Memory B cell (primary cell): ENCODE measurements around the gene MYO1A.
"Not testable (repeated sequence)": the region's sequence is repeated elsewhere in the genome, so short reads cannot be mapped to it uniquely, and the experiment has no call there.

Experiments
- ATAC-seq: fragments of 150-1000 bp; cut with Tn5 transposase; 2 replicates; pipeline ENCODE4 v1.10.0; 2021; ENCODE audit warnings: low read depth, mild to moderate bottlenecking, moderate library complexity
- DNase-seq, 2 donors: peaks; one replicate each; pipeline ENCODE4 v3.0.0; 2022; ENCODE audit warnings: low spot score in 2 of 2
- H3K27ac Mint-ChIP-seq: one replicate; pipeline ENCODE4 v1.8.0; 2022; ENCODE audit warnings: mild to moderate bottlenecking, moderate library complexity, mixed read lengths
- H3K27me3 Mint-ChIP-seq: one replicate; pipeline ENCODE4 v1.8.0; 2022; ENCODE audit warnings: mixed read lengths
- H3K36me3 Mint-ChIP-seq: one replicate; pipeline ENCODE4 v1.8.0; 2022; ENCODE audit warnings: mild to moderate bottlenecking, mixed read lengths
- H3K4me1 Mint-ChIP-seq: one replicate; pipeline ENCODE4 v1.8.0; 2022; ENCODE audit warnings: mixed read lengths
- H3K4me3 Mint-ChIP-seq: one replicate; pipeline ENCODE4 v1.8.0; 2022; ENCODE audit warnings: mild to moderate bottlenecking, moderate library complexity, mixed read lengths
- H3K9me3 Mint-ChIP-seq: one replicate; pipeline ENCODE4 v1.8.0; 2022; ENCODE audit warnings: mixed read lengths

Gene MYO1A

DNA sequence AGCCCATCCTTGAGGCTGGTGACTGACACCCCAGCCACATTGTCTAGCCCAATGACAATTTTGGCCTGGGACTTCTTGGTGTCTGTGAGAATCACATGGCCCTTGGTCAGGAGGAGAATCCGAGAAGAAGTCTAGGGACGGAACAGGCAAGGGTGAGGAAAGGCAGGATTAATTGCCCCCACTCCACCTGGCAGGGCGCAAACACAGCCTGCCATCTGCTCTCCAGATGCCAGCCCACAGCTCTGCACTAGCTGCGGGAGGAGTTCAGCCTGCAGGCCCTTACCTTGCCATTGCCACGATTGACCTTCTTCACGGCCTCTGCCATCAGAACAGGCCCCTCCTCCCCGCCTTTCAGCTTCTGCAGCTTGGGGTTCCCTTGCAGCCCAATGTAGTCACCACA is 20.5 kb downstream of the MYO1A start:
- no peak overlapping the region for H3K4me3 Mint-ChIP-seq
- H3K27ac Mint-ChIP-seq = no peak overlapping the region
- no peaks in the 10 kb centered on the region for H3K36me3 Mint-ChIP-seq
- DNase-seq = no peak
- peaks cover 2% of the 10 kb centered on the region for H3K27me3 Mint-ChIP-seq
- H3K9me3 Mint-ChIP-seq = no peaks in the 10 kb centered on the region
- peaks cover 17% of the 10 kb centered on the region for H3K4me1 Mint-ChIP-seq
- ATAC-seq = no peak

DNA sequence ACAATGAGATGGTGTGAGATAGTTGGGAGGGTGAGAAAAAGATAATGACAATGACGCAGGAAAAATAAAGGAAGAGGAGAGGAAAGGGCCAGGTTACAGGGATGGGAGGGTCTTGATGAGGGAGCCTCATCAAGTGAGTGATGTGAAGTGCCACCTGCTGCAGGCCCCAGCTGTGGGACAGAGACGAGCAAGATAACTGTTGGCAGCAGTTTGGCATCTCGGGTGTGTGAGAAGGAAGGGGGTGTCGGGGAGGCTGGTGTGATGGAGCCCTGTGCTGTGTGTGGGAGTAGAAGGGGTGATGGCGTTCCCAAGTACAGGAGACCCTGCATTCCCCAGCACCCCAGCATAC is 22.1 kb downstream of the MYO1A start:
- Mint-ChIP-seq H3K27ac (peak overlapping the region; percentile 18), H3K36me3 (no peaks in the 10 kb centered on the region), H3K27me3 (peaks cover 2% of the 10 kb centered on the region), H3K4me1 (peaks cover 17% of the 10 kb centered on the region), H3K9me3 (no peaks in the 10 kb centered on the region), H3K4me3 (no peak overlapping the region)
- ATAC-seq = no peak
- no peak for DNase-seq

DNA sequence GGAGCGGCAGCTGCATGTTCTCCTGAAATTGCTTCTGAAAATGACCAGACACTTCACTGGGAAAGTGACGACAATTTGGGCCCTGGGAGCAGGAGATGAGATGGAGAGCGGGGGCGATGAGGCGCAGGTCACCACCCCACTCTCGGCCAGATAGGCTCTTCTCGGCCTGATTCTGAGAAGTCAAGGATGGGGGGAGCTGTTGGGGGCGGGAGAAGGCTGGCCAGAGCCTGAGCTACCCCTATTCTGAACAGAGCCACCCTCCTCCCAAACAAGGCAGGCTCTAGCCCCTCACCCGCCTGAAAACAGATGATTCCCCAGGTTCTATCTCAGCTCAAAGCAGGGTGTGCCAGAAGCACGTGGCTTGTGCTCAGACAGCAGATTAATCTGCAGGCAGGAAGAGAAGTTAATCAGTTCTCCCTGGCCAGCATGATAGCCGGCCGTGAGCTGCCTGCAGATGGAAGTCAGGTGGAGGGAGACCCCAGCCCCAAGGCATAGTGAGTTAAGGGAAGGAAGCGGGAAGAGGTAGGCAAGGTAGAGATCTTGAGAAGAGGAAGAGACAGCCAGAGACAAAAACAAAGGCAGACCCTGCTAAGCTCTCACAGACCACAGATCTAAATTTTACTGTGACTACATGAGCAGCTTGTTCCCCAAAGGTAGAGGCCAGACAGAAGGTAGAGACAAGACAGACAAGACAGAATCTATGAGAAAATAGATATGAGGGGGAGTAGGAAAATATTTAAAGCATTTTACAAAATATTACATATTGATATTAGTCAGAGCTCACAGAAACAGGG is 22.7 kb downstream of the MYO1A start:
- no peak for DNase-seq

DNA sequence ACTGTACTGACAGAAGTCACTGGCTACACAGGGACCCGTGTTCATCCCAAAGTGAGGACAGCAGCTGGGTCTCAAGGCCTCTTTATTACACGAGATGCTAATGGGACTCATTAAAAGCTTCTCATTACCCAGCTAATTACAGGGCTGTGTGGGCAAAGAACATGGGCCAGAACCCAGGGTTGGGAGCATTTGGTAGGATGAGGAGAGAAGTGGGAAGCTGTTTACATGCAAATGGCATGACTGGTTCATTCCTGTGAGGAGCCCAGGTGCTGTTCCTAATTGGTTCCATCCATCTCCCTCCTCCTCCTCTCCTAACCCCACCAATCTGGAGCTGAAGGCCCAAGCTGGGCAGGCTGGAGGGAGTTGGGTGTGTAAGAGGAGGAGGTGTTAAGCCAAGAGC is 24.7 kb downstream of the MYO1A start:
- Mint-ChIP-seq H3K4me3 (no peak overlapping the region), H3K27ac (no peak overlapping the region), H3K9me3 (no peaks in the 10 kb centered on the region), H3K36me3 (no peaks in the 10 kb centered on the region), H3K4me1 (peaks cover 7% of the 10 kb centered on the region), H3K27me3 (peaks cover 2% of the 10 kb centered on the region)
- DNase-seq (no peak), ATAC-seq (no peak)

More for the DNA sequence above, 22.7 kb downstream of the MYO1A start:
- Mint-ChIP-seq H3K9me3 (no peaks in the 10 kb centered on the region), H3K4me3 (no peak overlapping the region), H3K27me3 (peaks cover 2% of the 10 kb centered on the region), H3K4me1 (peaks cover 17% of the 10 kb centered on the region), H3K36me3 (no peaks in the 10 kb centered on the region), H3K27ac (peak overlapping the region; percentile 18)
- ATAC-seq = no peak

DNA sequence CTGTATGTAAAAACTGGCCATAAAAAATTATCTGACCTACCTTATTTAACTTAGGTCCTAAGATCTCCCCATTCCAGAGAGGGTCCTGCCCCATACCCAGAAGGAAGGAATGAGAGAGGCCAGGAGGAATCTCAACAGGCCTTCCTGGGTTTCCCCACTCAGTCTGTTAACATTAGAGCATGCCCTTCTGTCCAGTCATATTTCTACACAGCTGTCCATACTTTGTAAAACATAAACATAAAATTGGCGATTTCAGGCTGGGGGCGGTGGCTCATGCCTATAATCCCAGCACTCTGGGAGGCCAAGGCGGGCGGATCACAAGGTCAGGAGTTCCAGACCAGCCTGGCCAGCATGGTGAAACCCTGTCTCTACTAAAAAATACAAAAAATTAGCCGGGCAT is 27.6 kb downstream of the MYO1A start:
- not testable (repeated sequence) for H3K9me3 Mint-ChIP-seq, H3K4me3 Mint-ChIP-seq, H3K4me1 Mint-ChIP-seq, H3K27me3 Mint-ChIP-seq, DNase-seq, H3K27ac Mint-ChIP-seq, H3K36me3 Mint-ChIP-seq, ATAC-seq

DNA sequence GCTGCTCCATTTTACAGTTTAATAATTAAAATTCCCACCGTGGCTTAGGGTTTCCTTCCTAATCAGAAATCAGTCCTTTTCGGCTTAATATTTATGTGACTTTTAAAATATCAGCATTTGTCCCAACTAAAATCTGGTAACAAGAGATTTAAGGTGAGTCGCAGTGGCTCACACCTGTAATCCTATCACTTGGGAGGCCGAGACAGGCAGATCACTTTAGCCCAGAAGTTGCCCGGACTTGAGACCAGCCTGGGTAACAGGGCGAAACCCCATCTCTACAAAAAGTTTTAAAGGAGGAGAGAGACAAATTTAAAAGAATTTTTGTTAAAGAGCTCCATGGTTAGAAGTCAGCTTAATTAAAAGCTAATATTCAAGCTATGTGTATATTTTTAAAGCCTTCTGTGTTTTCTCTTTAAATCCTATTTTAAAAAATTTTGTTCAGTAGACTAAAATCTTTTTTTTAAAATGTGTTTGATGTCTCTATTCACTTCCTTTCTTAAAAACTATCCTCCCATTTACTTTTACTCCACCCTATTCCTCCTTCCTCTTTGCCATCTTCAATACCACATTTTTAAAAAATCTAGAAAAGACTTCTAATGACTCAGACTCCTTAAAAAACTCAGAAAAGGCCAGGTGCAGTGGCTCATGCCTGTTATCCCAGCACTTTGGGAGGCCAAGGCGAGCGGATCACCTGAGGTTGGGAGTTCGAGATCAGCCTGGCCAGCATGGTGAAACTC is 29.8 kb downstream of the MYO1A start:
- H3K4me3 Mint-ChIP-seq = no peak overlapping the region

DNA sequence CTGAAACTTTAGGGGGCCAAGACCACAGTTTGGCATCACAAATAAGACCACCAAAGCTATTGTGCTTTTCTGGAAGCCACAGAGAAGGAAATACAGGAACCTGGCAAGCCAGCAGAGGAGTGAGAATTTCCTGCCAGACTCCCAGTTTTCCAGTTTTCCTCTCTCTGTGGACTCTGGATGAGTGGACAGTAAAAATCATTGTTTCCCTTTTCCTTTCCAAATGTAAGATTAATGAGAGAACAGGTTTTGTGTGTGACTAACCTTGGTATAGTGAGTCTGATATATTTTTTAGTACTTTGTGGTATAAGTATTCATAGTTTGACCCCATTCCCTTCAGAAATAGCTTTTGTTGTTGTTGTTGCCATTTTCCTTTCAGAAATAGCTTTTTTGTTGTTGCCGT is 31.0 kb downstream of the MYO1A start:
- no peak overlapping the region for H3K4me3 Mint-ChIP-seq
- no peaks in the 10 kb centered on the region for H3K9me3 Mint-ChIP-seq
- ATAC-seq (no peak), DNase-seq (no peak)
- no peaks in the 10 kb centered on the region for H3K4me1 Mint-ChIP-seq
- no peaks in the 10 kb centered on the region for H3K36me3 Mint-ChIP-seq
- H3K27ac Mint-ChIP-seq = no peak overlapping the region
- peaks cover 3% of the 10 kb centered on the region for H3K27me3 Mint-ChIP-seq

More for the DNA sequence above, 29.8 kb downstream of the MYO1A start:
- Mint-ChIP-seq H3K36me3 (no peaks in the 10 kb centered on the region), H3K27ac (no peak overlapping the region), H3K27me3 (peaks cover 3% of the 10 kb centered on the region), H3K9me3 (no peaks in the 10 kb centered on the region), H3K4me1 (no peaks in the 10 kb centered on the region)
- DNase-seq (no peak), ATAC-seq (no peak)

DNA sequence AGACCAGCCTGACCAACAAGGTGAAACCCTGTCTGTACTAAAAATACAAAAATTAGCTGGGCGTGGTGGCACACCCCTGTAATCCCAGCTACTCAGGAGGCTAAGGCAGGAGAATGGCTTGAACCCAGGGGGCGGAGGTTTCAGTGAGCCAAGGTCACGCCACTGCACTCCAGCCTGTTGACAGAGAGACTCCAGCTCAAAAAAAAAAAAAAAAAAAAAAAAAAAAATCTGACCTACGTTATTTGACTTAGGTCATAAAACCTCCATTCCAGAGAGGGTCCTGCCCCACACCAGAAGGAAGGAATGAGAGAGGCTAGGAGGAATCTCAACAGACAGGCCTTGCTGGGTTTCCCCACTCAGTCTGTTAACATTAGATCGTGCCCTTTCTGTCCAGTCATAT is 31.6 kb downstream of the MYO1A start:
- not testable (repeated sequence) for H3K27ac Mint-ChIP-seq, H3K4me1 Mint-ChIP-seq, H3K9me3 Mint-ChIP-seq, H3K36me3 Mint-ChIP-seq, H3K27me3 Mint-ChIP-seq, ATAC-seq, DNase-seq, H3K4me3 Mint-ChIP-seq

DNA sequence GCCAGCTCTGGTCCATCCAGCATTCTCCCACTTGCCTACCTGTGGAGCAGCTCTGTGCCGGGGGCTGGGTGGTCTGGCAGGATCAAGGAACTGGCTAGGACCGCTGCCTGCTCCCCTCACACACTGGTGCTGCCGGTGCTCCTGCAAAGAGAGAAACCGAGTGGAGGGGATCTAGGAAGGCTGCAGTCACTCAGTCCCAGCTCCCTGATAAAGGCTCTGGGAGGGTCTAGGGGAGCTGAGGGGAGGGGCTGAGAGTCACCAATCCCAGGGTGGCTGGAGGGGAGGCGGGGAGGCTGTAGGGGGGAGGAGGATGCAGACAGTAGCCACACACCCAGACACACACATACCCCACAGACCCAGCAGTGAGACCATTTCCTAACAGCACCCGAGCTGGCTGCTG is 33.6 kb downstream of the MYO1A start, which contains the start of gene TAC3:
TAC3 (minus strand) TSS at position 182 of the 400 bp plus-strand sequence. CDS start 732 bp downstream, outside the sequence.
- Mint-ChIP-seq H3K27ac (no peak within 1 kb of the TSS), H3K4me3 (no peak within 1 kb of the TSS), H3K4me1 (peaks cover 11% of the 10 kb centered on the region), H3K27me3 (peaks cover 3% of the 10 kb centered on the region), H3K36me3 (no peaks in the 10 kb centered on the region), H3K9me3 (no peaks in the 10 kb centered on the region)
- DNase-seq = no peak
- ATAC-seq = no peak

DNA sequence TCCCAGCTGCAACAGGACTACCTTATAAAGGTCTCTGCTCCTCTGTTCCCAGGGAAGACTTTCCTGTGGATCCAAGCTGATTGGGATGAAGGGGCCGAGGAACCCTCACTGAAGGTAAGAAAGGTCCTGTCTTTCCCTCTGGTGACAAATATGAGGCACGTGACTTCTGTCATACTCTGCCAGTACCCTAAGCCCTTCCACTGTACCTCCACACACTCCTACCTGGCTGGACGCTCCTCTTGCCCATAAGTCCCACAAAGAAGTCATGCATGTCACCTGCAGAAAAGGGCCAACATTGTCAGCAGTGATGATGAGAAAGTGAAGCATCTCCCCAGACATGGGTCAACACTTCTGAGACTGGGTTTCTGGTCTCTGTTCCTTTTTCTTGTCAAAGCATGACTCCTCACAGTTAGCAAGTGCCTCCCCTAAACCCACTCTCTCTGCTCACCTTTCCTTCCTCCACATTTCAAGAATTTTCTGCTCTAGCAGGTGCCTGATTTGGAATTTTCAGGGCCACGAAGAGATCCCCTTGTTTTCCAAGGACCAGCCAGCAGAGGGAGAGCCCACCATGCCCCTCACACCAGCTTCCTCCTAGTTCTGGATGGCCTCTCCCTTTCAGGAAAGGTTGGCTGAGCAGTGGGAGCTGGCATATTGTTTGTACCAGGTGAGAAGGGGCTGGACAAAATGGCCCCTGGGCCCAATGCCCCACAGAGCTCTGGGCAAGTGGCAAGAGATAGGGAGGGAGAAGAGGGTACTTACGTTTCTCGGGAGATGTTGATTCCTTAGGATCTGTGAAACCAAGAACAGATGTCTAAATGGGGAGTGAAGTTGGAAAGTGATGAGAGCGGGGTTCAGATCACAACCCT is 37.1 kb downstream of the MYO1A start:
- ATAC-seq (peak; percentile 56), DNase-seq (no peak)
- no peaks in the 10 kb centered on the region for H3K36me3 Mint-ChIP-seq
- H3K4me3 Mint-ChIP-seq = no peak overlapping the region
- H3K27me3 Mint-ChIP-seq = peaks cover 3% of the 10 kb centered on the region
- H3K9me3 Mint-ChIP-seq = no peaks in the 10 kb centered on the region
- no peak overlapping the region for H3K27ac Mint-ChIP-seq
- H3K4me1 Mint-ChIP-seq = peaks cover 13% of the 10 kb centered on the region

DNA sequence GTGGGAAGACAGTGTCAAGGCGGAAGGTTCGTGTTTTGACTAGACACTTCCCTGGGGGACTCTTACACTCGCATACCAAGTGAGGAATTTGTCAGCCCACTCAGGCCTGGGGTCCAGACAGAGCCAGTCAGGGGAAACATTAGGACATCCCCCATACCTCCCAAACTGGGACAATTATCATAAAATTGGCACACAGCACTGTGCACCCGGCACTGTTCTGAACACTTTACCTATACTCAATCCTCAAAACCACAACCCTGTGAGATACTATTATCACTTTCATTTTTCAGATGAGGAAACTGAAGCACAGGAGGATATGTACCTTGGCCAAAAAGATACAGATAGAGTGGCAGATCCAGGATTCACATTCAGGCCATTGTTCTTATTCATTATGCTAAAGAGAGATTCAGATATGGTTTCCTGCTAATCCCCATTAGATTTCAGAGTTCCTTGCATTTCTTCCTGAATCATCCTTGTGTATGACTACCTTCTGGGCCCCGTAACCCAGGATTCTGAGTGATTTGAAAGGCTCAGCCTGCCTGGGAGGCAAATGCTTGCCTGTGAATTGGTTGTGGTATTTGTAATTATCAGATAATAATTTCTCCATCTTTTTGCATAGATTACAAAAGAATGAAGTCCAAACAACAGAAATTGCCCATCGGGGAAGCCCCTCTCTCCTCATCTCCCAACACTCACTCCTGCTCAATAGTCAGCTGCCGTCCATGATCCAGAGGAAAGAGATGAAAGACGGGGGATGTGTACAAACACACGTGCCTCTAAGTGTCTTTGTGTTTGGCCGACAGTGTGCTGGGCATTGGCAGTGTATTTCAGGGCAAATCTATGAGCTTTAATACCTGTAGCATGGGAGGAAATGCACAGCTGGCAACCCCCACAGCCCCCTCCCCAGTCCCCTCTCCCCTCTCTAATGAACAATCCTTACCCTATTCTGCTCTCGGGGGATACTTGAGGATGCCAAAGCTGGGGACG is 38.2 kb downstream of the MYO1A start:
- Mint-ChIP-seq H3K36me3 (no peaks in the 10 kb centered on the region), H3K9me3 (no peaks in the 10 kb centered on the region), H3K27me3 (peaks cover 3% of the 10 kb centered on the region), H3K4me3 (peak overlapping the region; percentile 24), H3K4me1 (peaks cover 14% of the 10 kb centered on the region), H3K27ac (no peak overlapping the region)
- ATAC-seq = peak; percentile 49
- DNase-seq = no peak

DNA sequence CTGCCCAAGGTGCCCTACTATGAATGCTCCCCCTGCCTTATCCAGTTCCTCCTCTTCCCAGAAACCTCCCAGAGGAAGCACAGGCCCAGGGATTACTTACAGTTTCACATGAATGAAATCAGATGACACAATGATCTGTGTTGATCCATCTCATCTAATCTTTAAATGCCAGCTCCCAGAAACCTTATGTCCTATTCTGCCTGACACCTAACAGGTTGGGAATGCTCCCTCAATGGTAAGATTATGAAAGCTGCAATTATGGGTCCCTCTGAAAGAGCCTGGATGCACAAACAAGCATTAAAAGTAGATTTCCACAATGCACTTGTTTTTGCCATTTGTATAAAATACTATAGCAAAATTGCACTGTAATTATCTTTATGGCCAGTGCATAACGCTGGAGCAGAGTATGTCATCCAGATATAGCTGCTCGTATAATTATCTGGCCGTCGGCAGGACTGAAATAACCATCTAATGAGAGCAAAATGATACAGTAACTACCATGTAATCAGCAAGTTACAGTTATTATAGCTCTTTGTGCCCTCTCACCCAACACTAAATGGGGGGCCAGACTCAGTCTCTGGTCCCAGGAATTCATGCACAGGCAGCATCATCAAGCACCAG is 39.2 kb downstream of the MYO1A start:
- H3K27ac Mint-ChIP-seq = no peak overlapping the region
- no peaks in the 10 kb centered on the region for H3K9me3 Mint-ChIP-seq
- peaks cover 3% of the 10 kb centered on the region for H3K27me3 Mint-ChIP-seq
- ATAC-seq = no peak
- no peak overlapping the region for H3K4me3 Mint-ChIP-seq
- no peak for DNase-seq
- peaks cover 17% of the 10 kb centered on the region for H3K4me1 Mint-ChIP-seq
- H3K36me3 Mint-ChIP-seq = no peaks in the 10 kb centered on the region
